ENCODE data around the gene PTCHD1.

GRCh38 chrX:23334848-23335599, at the start of gene PTCHD1:
- TF ChIP-seq, protein P1, sequence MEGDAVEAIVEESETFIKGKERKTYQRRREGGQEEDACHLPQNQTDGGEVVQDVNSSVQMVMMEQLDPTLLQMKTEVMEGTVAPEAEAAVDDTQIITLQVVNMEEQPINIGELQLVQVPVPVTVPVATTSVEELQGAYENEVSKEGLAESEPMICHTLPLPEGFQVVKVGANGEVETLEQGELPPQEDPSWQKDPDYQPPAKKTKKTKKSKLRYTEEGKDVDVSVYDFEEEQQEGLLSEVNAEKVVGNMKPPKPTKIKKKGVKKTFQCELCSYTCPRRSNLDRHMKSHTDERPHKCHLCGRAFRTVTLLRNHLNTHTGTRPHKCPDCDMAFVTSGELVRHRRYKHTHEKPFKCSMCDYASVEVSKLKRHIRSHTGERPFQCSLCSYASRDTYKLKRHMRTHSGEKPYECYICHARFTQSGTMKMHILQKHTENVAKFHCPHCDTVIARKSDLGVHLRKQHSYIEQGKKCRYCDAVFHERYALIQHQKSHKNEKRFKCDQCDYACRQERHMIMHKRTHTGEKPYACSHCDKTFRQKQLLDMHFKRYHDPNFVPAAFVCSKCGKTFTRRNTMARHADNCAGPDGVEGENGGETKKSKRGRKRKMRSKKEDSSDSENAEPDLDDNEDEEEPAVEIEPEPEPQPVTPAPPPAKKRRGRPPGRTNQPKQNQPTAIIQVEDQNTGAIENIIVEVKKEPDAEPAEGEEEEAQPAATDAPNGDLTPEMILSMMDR (IDR thresholded peaks at IDR 0.05), result no peak
- no peak for TF ChIP-seq POLR2AphosphoS5 (IDR thresholded peaks at IDR 0.05; ENCODE audit: insufficient read depth in 1 of 2, low read depth in 1 of 2)
